Cardiac muscle cell (in vitro differentiated cells and primary cell): ENCODE measurements around the gene DSCAML1. TPM values are rescaled to one million over a fixed set of nuclear protein-coding genes. Genes with fewer than 3 reads are reported as not detected.

Experiments
- DNase-seq, 2 donors: peaks; one replicate each; pipeline versions ENCODE4 v3.0.0 to v3.0.0-alpha.2; 2010 to 2017; ENCODE audit warnings: low read depth in 1 of 2, low spot score in 1 of 2
- H3K27ac ChIP-seq: fragments of 200-600 bp; sonication (generic); 2 replicates; pipeline ENCODE4 v1.5.1; 2016
- H3K27me3 ChIP-seq: fragments of 200-600 bp; sonication (generic); 2 replicates; pipeline ENCODE4 v1.6.0; 2016; ENCODE audit warnings: control low read depth
- H3K36me3 ChIP-seq: fragments of 200-600 bp; sonication (generic); 2 replicates; pipeline ENCODE4 v1.5.1; 2016; ENCODE audit warnings: control low read depth
- H3K4me1 ChIP-seq: fragments of 200-600 bp; sonication (generic); 2 replicates; pipeline ENCODE4 v1.8.1; 2017; ENCODE audit warnings: low read depth, mild to moderate bottlenecking, mixed run types
- H3K4me3 ChIP-seq: fragments of 200-600 bp; sonication (generic); 2 replicates; pipeline ENCODE4 v1.5.1; 2016; ENCODE audit warnings: mild to moderate bottlenecking
- H3K9me3 ChIP-seq: fragments of 200-600 bp; sonication (generic); 2 replicates; pipeline ENCODE4 v1.5.1; 2017; ENCODE audit warnings: low read depth, mild to moderate bottlenecking, control low read depth
- CTCF ChIP-seq: IDR thresholded peaks from 2 replicates; pipeline ENCODE4 v1.5.1; 2012; ENCODE audit warnings: low read depth, mild to moderate bottlenecking, low read length
- polyA plus RNA-seq: library from polyadenylated mRNA; unstranded; fragments of >200 nt; fragmentation: Nextera tagmentation; extraction: Ambion mirVana; gene quantifications from 2 replicates; pipeline ENCODE4 v1.2.1, GENCODE V29; 2016
- total RNA-seq: library from RNA; depleted of rRNA; stranded (reverse); fragments of >200 nt; gene quantifications from 2 replicates; pipeline ENCODE4 v1.2.3, GENCODE V29; 2016

Gene DSCAML1
- total and polyA plus RNA-seq, 2 experiments from 2014 or later, result 1.8 TPM; not detected in 1

- no peak for TF ChIP-seq CTCF
- Histone ChIP-seq H3K4me1 (no peaks in the 10 kb centered on the region), H3K27ac (no peak overlapping the region), H3K9me3 (no peaks in the 10 kb centered on the region), H3K36me3 (no peaks in the 10 kb centered on the region), H3K4me3 (no peak overlapping the region), H3K27me3 (no peaks in the 10 kb centered on the region)
- no peak for DNase-seq
Observed at GRCh38 chr11:117453886-117454563, 343.0 kb downstream of the DSCAML1 start.

GRCh38 chr11:117449111-117449693 lies 347.8 kb downstream of the DSCAML1 start:
- Histone ChIP-seq H3K36me3 (no peaks in the 10 kb centered on the region), H3K27ac (no peak overlapping the region), H3K4me1 (no peaks in the 10 kb centered on the region), H3K4me3 (no peak overlapping the region), H3K9me3 (no peaks in the 10 kb centered on the region), H3K27me3 (peaks cover 2% of the 10 kb centered on the region)
- no peak for DNase-seq
- TF ChIP-seq CTCF, result no peak

- Histone ChIP-seq H3K36me3 (no peaks in the 10 kb centered on the region), H3K4me3 (no peak overlapping the region), H3K27ac (no peak overlapping the region), H3K27me3 (peaks cover 6% of the 10 kb centered on the region), H3K4me1 (no peaks in the 10 kb centered on the region), H3K9me3 (no peaks in the 10 kb centered on the region)
- no peak for TF ChIP-seq CTCF
- DNase-seq, result no peak
Observed at GRCh38 chr11:117444711-117445658, 352.0 kb downstream of the DSCAML1 start.

GRCh38 chr11:117444256-117444655 lies 352.8 kb downstream of the DSCAML1 start:
- H3K36me3 ChIP-seq, result no peaks in the 10 kb centered on the region
- no peaks in the 10 kb centered on the region for H3K9me3 ChIP-seq
- no peak overlapping the region for H3K27ac ChIP-seq
- no peaks in the 10 kb centered on the region for H3K4me1 ChIP-seq
- no peak overlapping the region for H3K4me3 ChIP-seq
- TF ChIP-seq CTCF, result no peak
- peaks cover 6% of the 10 kb centered on the region for H3K27me3 ChIP-seq
- DNase-seq, result no peak

- H3K4me1 ChIP-seq, result no peaks in the 10 kb centered on the region
- no peak overlapping the region for H3K27ac ChIP-seq
- H3K9me3 ChIP-seq, result no peaks in the 10 kb centered on the region
- no peak overlapping the region for H3K4me3 ChIP-seq
- H3K27me3 ChIP-seq, result peaks cover 6% of the 10 kb centered on the region
- DNase-seq, result peak; percentile 57 to 78
- peak; percentile 68 for TF ChIP-seq CTCF
- no peaks in the 10 kb centered on the region for H3K36me3 ChIP-seq
Observed at GRCh38 chr11:117443266-117444186, 353.5 kb downstream of the DSCAML1 start.
